Kidney (tissue), 14 donors: ENCODE results near the gene OR11G2. TPM values are rescaled to one million over a fixed set of nuclear protein-coding genes. Genes with fewer than 3 reads are reported as not detected.
"Not testable (repeated sequence)": the region's sequence is repeated elsewhere in the genome, so short reads cannot be mapped to it uniquely, and the experiment has no call there.

Experiments used
- DNase-seq, 5 donors: peaks; one replicate each; pipeline ENCODE4 v3.0.0-alpha.2; 2013 to 2020
- FAIRE-seq: peaks from 2 replicates; lab custom pipeline; 2012; peaks lifted over from hg19 to GRCh38; lab: Jason Lieb, UNC
- H3K27ac ChIP-seq, 2 donors: one replicate each; pipeline ENCODE4 v1.7.0; 2013; ENCODE audit warnings: low read depth in 2 of 2, low read length in 2 of 2, inconsistent platforms in 1 of 2
- H3K27me3 ChIP-seq: one replicate; pipeline ENCODE4 v1.7.1; 2013; ENCODE audit warnings: low read length, inconsistent platforms; ENCODE audit not compliant: control insufficient read depth, insufficient read depth
- H3K36me3 ChIP-seq, 3 donors: one replicate each; pipeline versions ENCODE4 v1.7.0 to v1.7.1; 2013; ENCODE audit warnings: low read length in 3 of 3, control low read depth in 1 of 3, inconsistent platforms in 1 of 3; ENCODE audit not compliant: insufficient read depth in 3 of 3, control insufficient read depth in 2 of 3
- H3K4me1 ChIP-seq, 3 donors: one replicate each; pipeline versions ENCODE4 v1.7.0 to v1.7.1; 2013; ENCODE audit warnings: low read length in 3 of 3, inconsistent platforms in 1 of 3, low read depth in 1 of 3; ENCODE audit not compliant: control insufficient read depth in 2 of 3, insufficient read depth in 2 of 3
- H3K4me3 ChIP-seq, 3 donors: one replicate each; pipeline versions ENCODE4 v1.7.0 to v1.8.1; 2013; ENCODE audit warnings: low read length in 3 of 3, control low read depth in 1 of 3, inconsistent platforms in 1 of 3
- H3K9ac ChIP-seq, 3 donors: one replicate each; pipeline versions ENCODE4 v1.7.0 to v1.7.1; 2013; ENCODE audit warnings: low read length in 3 of 3, control low read depth in 1 of 3, inconsistent platforms in 1 of 3
- H3K9me3 ChIP-seq, 3 donors: one replicate each; pipeline versions ENCODE4 v1.7.0 to v1.7.1; 2013; ENCODE audit warnings: low read length in 3 of 3, control low read depth in 1 of 3, inconsistent platforms in 1 of 3; ENCODE audit not compliant: control insufficient read depth in 2 of 3, insufficient read depth in 1 of 3
- CTCF ChIP-seq: IDR thresholded peaks from 3 replicates; pipeline ENCODE4 v1.5.1; 2012; ENCODE audit warnings: mild to moderate bottlenecking, moderate library complexity, borderline replicate concordance; ENCODE audit not compliant: insufficient read depth; ENCODE audit errors: extremely low read depth
- intact Hi-C: fragments of 100-400 bp; cut with DNase I; formaldehyde crosslinking; loops from one replicate; pipeline ENCODE4 v1.11.1; 2022
- polyA plus RNA-seq: library from polyadenylated mRNA; stranded (reverse); fragments of 350-450 nt; fragmentation: Illumina TruSeq; extraction: RNeasy Lipid Tissue Mini Kit (QIAGEN cat#74804); gene quantifications from one replicate; pipeline ENCODE4 v1.2.3, GENCODE V29; 2014; ENCODE audit warnings: low read depth, low replicate concordance; ENCODE audit not compliant: insufficient read depth
- total RNA-seq: library from RNA; stranded (reverse); fragmentation: NEBNext Ultra II Directional; extraction: Animal tissue kit (Norgen Biotek cat#: 25700); gene quantifications from one replicate; pipeline ENCODE4 v1.2.1, GENCODE V29; 2021
- donor health status: control.
- donor health status: control.
- donor health status: control.
- donor health status: control.
- donor health status: control.
- donor health status: DM: yes; HTN: yes; CAD: no.
- donor health status: Normal renal cell carcinoma (clear cell type).

OR11G2 gene
- total and polyA plus RNA-seq, 2 donors from 2014 or later = not detected

- TF ChIP-seq CTCF = no peak
- no peaks in the 10 kb centered on the region for H3K36me3 ChIP-seq
- DNase-seq = no peak
- intact Hi-C loops = no loop called here
- no peaks in the 10 kb centered on the region for H3K4me1 ChIP-seq
- H3K27ac ChIP-seq = no peak overlapping the region
- no peaks in the 10 kb centered on the region for H3K27me3 ChIP-seq
- H3K9ac ChIP-seq = no peak overlapping the region
- no peaks in the 10 kb centered on the region for H3K9me3 ChIP-seq
- no peak overlapping the region for H3K4me3 ChIP-seq
- no peak for FAIRE-seq
These were observed 18.9 kb downstream of the OR11G2 start for GRCh38 chr14:20209595-20209994.

- H3K4me1 ChIP-seq, H3K27ac ChIP-seq, H3K9ac ChIP-seq, H3K9me3 ChIP-seq, H3K4me3 ChIP-seq, H3K27me3 ChIP-seq, intact Hi-C loops, DNase-seq, H3K36me3 ChIP-seq, FAIRE-seq: not testable (repeated sequence)
These were observed 21.7 kb downstream of the OR11G2 start for GRCh38 chr14:20212406-20212805.

- no peak overlapping the region for H3K9ac ChIP-seq
- intact Hi-C loops = no loop called here
- no peak for FAIRE-seq
These were observed 24.5 kb downstream of the OR11G2 start for GRCh38 chr14:20215196-20215595.

GRCh38 chr14:20219033-20219432 lies 28.3 kb downstream of the OR11G2 start:
- Histone ChIP-seq H3K9me3 (no peaks in the 10 kb centered on the region), H3K9ac (no peak overlapping the region), H3K36me3 (no peaks in the 10 kb centered on the region), H3K27me3 (no peaks in the 10 kb centered on the region), H3K27ac (no peak overlapping the region), H3K4me3 (no peak overlapping the region), H3K4me1 (no peaks in the 10 kb centered on the region)
- no peak for TF ChIP-seq CTCF
- intact Hi-C loops = no loop called here
- FAIRE-seq = no peak
- DNase-seq = no peak

More at GRCh38 chr14:20215196-20215595, 24.5 kb downstream of the OR11G2 start:
- TF ChIP-seq CTCF = no peak
- Histone ChIP-seq H3K9me3 (no peaks in the 10 kb centered on the region), H3K36me3 (no peaks in the 10 kb centered on the region), H3K4me3 (no peak overlapping the region), H3K4me1 (no peaks in the 10 kb centered on the region), H3K27me3 (no peaks in the 10 kb centered on the region), H3K27ac (no peak overlapping the region)
- no peak for DNase-seq
